ENCODE measurements around the gene DDIAS.

DDIAS gene

DNA sequence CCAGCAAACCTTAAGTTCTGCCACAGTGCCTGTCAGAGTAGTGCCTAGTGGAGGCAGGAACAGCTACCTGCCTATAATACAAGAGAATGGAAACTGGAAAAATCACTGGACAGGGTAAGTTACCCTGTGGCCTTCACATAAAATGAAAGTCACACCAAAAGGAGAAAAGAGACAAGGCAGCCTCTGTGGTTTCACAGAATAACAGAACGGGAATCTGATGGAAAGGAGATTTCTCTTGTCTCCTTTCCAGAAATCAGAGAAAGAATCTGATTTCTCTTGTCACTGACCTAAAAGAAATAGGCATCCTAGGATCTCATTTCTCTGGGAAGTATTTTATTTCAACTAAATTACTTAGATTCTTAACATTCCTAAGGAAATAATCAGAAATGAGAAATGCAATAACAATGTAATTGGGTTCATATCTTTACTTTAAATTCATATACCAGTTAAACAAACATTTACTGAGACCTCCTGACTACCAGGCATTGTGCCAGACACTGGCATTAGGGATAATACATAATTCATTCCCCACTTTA lies 42.9 kb upstream of the DDIAS start:
- no peak for TF ChIP-seq SIN3A (IDR thresholded peaks at IDR 0.05; ENCODE audit: borderline replicate concordance, insufficient read depth, low read length)
- TF ChIP-seq TAF1 (IDR thresholded peaks at IDR 0.05; ENCODE audit: borderline replicate concordance, insufficient read depth, low read length): no peak
- TF ChIP-seq REST (IDR thresholded peaks at IDR 0.05; ENCODE audit: insufficient read depth in 1 of 2, low read depth in 2 of 2, low read length in 2 of 2): no peak
- no peak for TF ChIP-seq FOXP2 (optimal IDR thresholded peaks at IDR 0.05; ENCODE audit: borderline replicate concordance, extremely low read depth, extremely low read length, insufficient read depth)
- no peak for TF ChIP-seq POLR2AphosphoS5 (IDR thresholded peaks at IDR 0.05; ENCODE audit: low read depth, low read length)

DNA sequence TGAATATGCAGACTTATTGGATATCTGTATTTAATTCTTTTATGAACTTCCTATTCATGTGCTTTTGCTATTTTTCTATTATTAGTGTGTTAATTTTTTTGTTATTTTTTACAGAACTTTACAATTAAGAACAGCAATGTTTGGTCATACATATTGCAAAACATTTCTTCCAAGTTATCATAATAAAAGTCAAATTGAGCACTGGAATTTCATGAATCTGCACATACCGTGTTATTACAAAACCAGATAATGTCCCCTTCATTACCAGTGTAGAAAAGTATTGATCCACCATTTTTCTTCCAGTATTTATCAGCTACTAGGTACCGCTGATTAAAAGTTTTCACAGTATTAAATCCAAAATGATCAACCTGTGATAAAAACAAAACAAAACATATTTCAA lies 41.8 kb upstream of the DDIAS start:
- no peak for TF ChIP-seq FOXP2 (optimal IDR thresholded peaks at IDR 0.05; ENCODE audit: borderline replicate concordance, extremely low read depth, extremely low read length, insufficient read depth)
- TF ChIP-seq SIN3A (IDR thresholded peaks at IDR 0.05; ENCODE audit: borderline replicate concordance, insufficient read depth, low read length): no peak
- TF ChIP-seq POLR2AphosphoS5 (IDR thresholded peaks at IDR 0.05; ENCODE audit: low read depth, low read length): no peak

GRCh38 chr11:82862379-82862778 lies 39.2 kb upstream of the DDIAS start:
- no peak for TF ChIP-seq REST (IDR thresholded peaks at IDR 0.05; ENCODE audit: insufficient read depth in 1 of 2, low read depth in 2 of 2, low read length in 2 of 2)
- no peak for TF ChIP-seq FOXP2 (optimal IDR thresholded peaks at IDR 0.05; ENCODE audit: borderline replicate concordance, extremely low read depth, extremely low read length, insufficient read depth)
- TF ChIP-seq TAF1 (IDR thresholded peaks at IDR 0.05; ENCODE audit: borderline replicate concordance, insufficient read depth, low read length): no peak
- TF ChIP-seq POLR2AphosphoS5 (IDR thresholded peaks at IDR 0.05; ENCODE audit: low read depth, low read length): no peak
- TF ChIP-seq SIN3A (IDR thresholded peaks at IDR 0.05; ENCODE audit: borderline replicate concordance, insufficient read depth, low read length): no peak

- TF ChIP-seq POLR2AphosphoS5 (IDR thresholded peaks at IDR 0.05; ENCODE audit: low read depth, low read length) (no peak), FOXP2 (optimal IDR thresholded peaks at IDR 0.05; ENCODE audit: borderline replicate concordance, extremely low read depth, extremely low read length, insufficient read depth) (no peak), SIN3A (IDR thresholded peaks at IDR 0.05; ENCODE audit: borderline replicate concordance, insufficient read depth, low read length) (no peak), REST (IDR thresholded peaks at IDR 0.05; ENCODE audit: insufficient read depth in 1 of 2, low read depth in 2 of 2, low read length in 2 of 2) (no peak), TAF1 (IDR thresholded peaks at IDR 0.05; ENCODE audit: borderline replicate concordance, insufficient read depth, low read length) (no peak)
These were observed 38.3 kb upstream of the DDIAS start for GRCh38 chr11:82863209-82863608.

DNA sequence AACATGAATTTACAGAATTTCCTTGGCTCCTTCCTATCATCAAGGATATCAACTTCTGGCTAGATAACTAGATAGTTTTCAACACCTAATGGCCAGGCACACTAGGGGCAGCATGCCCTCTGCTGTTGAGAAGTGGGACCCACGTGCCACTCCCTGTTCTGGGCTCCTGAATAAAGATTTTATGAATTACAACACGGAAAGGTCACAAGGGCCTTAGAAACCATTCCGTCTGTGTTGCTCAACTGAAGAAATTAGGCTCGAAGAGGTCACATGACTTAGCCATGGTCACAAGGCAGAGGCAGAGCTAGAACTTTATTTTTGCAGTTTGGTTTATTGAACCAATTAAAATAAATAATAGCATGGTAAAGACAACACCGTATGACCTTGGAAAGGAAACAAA lies 37.3 kb upstream of the DDIAS start:
- no peak for TF ChIP-seq POLR2AphosphoS5 (IDR thresholded peaks at IDR 0.05; ENCODE audit: low read depth, low read length)
- TF ChIP-seq REST (IDR thresholded peaks at IDR 0.05; ENCODE audit: insufficient read depth in 1 of 2, low read depth in 2 of 2, low read length in 2 of 2): no peak
- no peak for TF ChIP-seq FOXP2 (optimal IDR thresholded peaks at IDR 0.05; ENCODE audit: borderline replicate concordance, extremely low read depth, extremely low read length, insufficient read depth)
- no peak for TF ChIP-seq TAF1 (IDR thresholded peaks at IDR 0.05; ENCODE audit: borderline replicate concordance, insufficient read depth, low read length)
- TF ChIP-seq SIN3A (IDR thresholded peaks at IDR 0.05; ENCODE audit: borderline replicate concordance, insufficient read depth, low read length): no peak

All from PFSK-1 (cell line).